Stimulated activated CD4-positive, alpha-beta T cell treated with anti-CD3 and anti-CD28 coated beads, Interleukin-4, amount 100 ng/mL, for 24 hours (primary cell): ENCODE measurements around the gene SRSF4.
A peak's percentile ranks its signal among the peaks of the same experiment; 100 is the strongest.

Experiments used
- DNase-seq: peaks from one replicate; pipeline ENCODE4 v3.0.0-alpha.2; 2020

The SRSF4 gene

GRCh38 chr1:29200906-29201594 is 19.4 kb upstream of the SRSF4 start:
- no peak for DNase-seq

- no peak for DNase-seq
Observed at GRCh38 chr1:29197993-29198392, 16.3 kb upstream of the SRSF4 start.

- peak; percentile 23 for DNase-seq
Observed at GRCh38 chr1:29197590-29197924, 15.9 kb upstream of the SRSF4 start.

DNA sequence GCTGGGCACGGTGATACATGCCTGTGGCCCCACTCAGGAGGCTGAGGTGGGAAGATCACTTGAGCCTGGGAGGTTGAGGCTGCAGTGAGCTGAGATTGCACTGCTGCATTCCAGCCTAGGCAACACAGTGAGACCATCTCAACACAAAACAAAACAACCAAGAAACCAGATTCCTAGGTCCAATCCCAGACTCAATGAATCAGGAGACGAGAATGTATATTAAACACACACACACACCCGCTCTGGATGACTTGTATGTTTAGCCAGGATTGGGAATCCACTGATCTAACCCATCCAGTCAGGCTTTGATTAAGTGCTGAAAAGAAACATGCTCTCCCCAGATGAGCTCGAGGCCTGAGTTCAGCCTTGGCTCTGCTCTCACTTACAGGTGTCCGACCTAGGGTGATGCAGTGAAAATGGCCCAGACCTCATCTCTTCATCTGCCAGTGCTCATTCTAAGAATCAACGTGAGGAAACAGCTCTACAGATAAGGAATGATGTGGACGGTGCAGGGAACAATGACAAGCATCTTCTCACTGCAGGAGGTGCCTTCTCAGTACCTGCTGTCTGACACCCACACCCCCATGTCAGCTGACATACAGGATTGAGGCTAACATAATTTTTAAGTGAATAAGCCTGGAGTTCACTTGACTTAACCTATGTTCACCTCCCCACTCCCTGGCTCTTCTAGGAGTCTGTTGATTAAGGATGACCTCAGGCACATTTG is 15.3 kb upstream of the SRSF4 start:
- no peak for DNase-seq

DNA sequence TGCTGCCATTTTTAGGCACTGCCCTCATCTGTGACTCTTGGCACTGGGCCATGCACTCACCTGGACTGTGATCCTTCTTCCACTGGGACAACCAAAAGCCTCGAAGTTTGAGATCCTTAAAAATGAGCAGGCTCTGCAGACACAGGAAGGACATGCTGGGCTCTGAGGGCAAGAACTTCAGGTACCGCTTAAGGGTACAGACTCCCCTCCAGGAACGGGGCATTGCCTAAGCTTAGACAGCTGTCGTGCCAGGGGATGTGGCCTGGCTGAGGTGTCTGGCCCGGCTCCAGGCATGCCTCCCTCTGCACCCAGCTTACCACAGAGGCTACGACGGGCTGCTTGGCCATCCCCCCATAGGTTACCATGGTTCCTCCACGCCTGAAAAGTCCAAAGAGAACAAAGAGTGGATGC is 14.2 kb upstream of the SRSF4 start:
- no peak for DNase-seq

- no peak for DNase-seq
Observed at GRCh38 chr1:29193879-29194455, 12.3 kb upstream of the SRSF4 start.

DNA sequence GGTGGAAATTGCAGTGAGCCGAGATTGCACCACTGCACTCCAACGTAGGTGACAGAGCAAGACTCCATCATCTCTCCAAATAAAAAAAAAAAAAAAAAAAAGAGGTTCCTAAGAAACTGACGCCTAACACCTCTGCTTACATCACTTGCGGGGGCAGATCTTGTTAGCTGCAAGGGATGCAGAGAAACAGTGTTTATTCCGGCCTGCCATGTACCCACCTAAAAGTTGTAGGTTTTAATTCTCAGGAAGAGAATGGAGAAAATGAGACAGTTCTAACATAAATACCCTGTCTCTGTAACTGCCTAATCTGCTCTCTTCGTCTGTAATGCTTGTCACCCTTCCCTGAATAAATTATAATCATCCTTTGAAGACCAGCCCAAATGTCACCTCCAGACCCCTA is 9.0 kb upstream of the SRSF4 start:
- no peak for DNase-seq

GRCh38 chr1:29186707-29187106 is 5.0 kb upstream of the SRSF4 start:
- DNase-seq, result no peak

DNA sequence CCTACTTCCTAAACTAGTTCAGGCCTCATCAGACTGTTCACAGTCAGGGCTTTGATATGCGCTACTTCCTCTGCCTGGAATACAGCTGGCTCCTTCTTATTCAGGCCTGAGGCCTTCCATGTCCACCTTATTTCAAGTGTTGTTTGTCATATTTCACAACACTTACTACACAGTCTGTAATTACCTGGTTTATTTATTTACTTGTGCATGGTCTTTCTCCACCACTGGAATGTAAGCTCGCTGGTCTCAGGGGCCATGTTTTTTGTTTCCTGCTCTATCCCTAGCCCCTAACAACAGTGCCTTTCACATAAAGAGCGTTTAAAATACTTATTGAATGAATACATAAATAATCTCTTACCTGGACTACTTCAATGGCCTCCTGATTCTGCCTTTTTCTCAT is 4.6 kb upstream of the SRSF4 start:
- no peak for DNase-seq

DNA sequence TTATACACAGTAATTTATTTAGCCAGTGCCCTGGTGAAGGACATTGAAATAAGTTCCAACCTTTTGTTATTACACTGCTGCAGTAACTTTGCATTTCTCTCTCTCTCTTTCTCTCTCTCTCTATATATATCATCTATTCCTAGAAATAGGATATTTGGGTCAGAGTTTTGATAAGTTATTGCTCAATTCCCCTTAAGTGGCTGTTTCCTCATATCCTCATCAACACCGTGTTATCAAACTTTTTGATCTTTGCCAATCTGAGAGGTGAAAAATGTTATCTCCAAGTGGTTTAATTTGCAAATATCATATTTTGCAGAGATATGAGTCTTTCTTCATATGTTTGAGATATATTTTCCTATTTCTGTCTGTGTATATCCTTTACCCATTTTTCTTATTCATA is 1.6 kb upstream of the SRSF4 start:
- no peak for DNase-seq

GRCh38 chr1:29180497-29181412 is 945 bp downstream of the SRSF4 start:
- DNase-seq, result peak; percentile 43

GRCh38 chr1:29179641-29180184 is 2.0 kb downstream of the SRSF4 start:
- DNase-seq, result no peak

DNA sequence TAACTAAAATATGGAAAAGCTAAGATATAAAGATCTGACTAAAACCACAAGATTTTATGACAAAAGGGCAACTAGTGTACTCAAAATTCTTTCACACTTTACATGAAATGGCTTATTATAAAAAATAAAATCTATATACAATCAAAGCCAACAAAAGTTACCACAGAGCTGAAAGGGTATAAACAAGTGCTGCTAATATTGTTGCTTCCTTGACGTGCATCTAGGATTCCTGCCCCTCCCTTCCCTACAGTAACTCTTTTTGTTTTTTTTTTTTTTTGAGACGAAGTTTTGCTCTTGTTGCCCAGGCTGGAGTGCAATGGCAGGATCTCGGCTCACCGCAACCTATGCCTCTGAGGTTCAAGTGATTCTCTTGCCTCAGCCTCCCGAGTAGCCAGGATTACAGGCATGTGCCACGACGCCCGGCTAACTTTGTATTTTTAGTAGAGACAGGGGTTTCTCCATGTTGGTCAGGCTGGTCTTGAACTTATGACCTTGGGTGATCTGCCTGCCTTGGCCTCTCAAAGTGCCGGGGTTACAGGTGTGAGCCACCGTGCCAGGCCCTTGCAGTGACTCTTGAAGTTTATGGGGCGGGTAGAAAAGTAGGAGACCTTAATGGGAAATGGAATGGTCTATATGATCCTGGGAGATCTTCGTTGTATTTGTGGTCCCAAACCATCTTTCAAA is 4.5 kb downstream of the SRSF4 start:
- DNase-seq, result no peak

DNA sequence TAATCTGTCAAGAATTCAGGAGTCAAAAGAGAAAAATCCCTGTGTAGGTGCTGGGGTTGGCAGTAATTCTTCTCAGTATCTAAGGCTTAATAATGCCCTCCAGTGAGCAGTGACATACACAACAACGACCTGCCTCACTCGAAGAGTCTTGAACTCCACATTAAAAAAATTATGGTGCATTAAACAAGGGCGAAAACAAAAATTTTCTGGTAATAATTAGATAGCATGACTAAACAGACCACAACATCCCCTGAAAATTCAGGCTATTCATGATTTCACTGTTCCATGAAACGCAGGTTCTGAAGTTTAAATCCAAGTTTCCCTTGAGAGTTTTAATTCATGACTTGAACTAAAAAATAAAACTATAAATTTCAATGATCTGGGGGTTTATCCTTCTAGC is 5.1 kb downstream of the SRSF4 start:
- DNase-seq, result no peak

DNA sequence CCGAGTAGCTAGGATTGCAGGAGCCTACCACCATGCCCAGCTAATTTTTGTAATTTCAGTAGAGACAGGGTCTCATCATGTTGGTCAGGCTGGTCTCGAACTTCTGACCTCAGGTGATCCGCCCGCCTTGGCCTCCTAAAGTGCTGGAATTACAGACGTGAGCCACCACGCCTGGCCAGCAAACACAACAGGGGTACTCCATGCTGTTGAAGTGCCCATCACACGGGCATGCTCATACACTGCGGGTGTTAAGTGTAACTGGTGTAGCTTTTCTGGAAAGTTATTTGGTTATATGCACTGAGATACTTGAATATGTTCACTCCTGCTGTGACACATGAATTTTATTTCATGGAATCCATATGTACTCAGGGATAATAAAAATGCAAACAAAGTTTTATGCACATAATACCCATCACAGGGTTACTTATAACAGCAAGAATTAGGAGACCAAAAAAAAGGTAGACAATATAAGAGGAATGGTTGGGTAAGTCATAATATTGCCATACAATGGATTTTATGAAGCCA is 9.2 kb downstream of the SRSF4 start:
- no peak for DNase-seq

GRCh38 chr1:29171521-29171920 is 10.2 kb downstream of the SRSF4 start:
- no peak for DNase-seq

DNA sequence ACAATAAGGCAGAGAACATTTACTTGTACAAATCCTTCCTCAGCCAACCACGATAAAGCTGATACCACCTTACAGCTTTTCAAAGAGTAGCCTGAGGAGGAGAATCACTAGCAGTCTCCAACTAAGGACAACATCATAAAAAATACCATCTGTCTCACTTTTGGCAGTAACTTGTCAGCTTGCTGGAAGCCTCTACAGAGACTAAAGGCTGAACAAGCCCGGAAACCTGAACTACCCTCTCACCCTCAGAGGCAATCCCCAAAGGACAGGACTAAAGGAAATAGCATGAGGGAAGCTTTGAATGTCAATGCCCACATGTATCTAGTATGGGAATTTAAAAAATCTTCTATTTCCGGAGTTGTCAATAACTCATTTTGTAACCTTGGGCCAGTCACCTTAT is 10.6 kb downstream of the SRSF4 start:
- DNase-seq, result no peak

GRCh38 chr1:29169976-29170375 is 11.7 kb downstream of the SRSF4 start:
- DNase-seq, result no peak

GRCh38 chr1:29167904-29168303 is 13.8 kb downstream of the SRSF4 start:
- DNase-seq, result no peak

DNA sequence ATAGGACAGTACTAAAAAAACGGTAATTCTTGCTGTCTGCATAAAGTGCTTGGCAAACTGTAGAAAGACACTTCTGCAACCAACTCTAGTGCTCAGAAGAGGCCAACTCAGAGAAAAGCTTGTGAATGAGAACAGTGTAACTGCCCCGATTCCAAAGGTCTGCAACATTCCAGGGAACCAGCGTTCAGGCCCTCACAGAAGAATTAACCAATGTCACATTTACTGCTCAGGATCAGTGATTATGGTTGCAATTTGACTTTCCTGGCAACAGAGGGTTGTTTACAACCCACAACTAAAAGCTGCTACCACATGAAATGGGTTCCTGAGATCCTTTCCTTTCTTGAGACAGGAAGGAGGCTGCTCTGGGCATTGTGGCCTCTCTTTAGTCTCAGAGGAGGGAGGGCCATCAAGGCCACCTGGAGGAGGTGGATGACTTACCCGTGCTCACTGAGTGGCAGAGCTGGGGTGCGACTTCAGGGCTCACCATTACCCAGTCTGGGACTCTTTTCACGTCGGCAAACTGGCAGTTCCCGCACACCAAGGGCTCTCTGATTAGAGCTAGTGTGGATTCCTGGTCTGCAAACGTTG is 15.3 kb downstream of the SRSF4 start:
- DNase-seq, result no peak

DNA sequence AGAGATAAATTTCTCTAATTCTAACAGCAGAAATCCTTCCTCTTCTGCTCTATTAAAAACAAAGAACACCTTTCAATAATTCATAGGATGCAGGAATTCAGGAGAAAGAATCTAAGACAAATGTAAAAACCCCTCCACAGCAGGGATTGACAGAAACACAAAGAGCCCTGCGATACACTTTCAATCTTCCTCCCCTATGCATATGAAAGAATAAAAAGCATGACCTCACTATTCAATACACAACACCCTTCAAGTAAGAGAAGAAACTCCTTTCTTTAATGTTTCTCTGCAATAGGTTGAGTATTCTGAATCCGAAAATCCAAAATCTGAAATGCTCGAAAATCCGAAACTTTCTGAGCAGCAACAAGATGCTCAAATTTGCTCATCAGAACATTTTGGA is 17.1 kb downstream of the SRSF4 start:
- DNase-seq, result no peak
